NCI-H2029 treated with DMSO at 0.1 percent for 48 hours (cell line): ENCODE results near the gene LVRN.
"Not testable (repeated sequence)": the region's sequence is repeated elsewhere in the genome, so short reads cannot be mapped to it uniquely, and the experiment has no call there.

Experiments used
- DNase-seq: peaks from one replicate; lab custom pipeline; 2025; lab: John Stamatoyannopoulos, UW

Gene LVRN

GRCh38 chr5:115962239-115962564 is at the start of gene LVRN:
Gene LVRN, plus strand, starts transcription at chr5:115962475. Its CDS starts 143 bp downstream, at chr5:115962618.
- DNase-seq, result no peak

GRCh38 chr5:115913623-115914400 is 48.5 kb upstream of the LVRN start:
- not testable (repeated sequence) for DNase-seq

GRCh38 chr5:115920171-115920725 is 42.0 kb upstream of the LVRN start:
- DNase-seq, result no peak

- DNase-seq, result not testable (repeated sequence)
Observed at GRCh38 chr5:115928578-115929407, 33.5 kb upstream of the LVRN start.

GRCh38 chr5:115930171-115930570 is 32.1 kb upstream of the LVRN start:
- not testable (repeated sequence) for DNase-seq

GRCh38 chr5:115930630-115931337 is 31.5 kb upstream of the LVRN start:
- no peak for DNase-seq

GRCh38 chr5:115932991-115933390 is 29.3 kb upstream of the LVRN start:
- no peak for DNase-seq

GRCh38 chr5:115934388-115934974 is 27.8 kb upstream of the LVRN start:
- DNase-seq, result no peak

GRCh38 chr5:115936031-115936430 is 26.2 kb upstream of the LVRN start:
- no peak for DNase-seq

GRCh38 chr5:115939059-115939458 is 23.2 kb upstream of the LVRN start:
- no peak for DNase-seq

GRCh38 chr5:115940080-115940810 is 22.0 kb upstream of the LVRN start:
- DNase-seq, result no peak

- DNase-seq, result no peak
Observed at GRCh38 chr5:115941051-115941675, 21.1 kb upstream of the LVRN start.

- no peak for DNase-seq
Observed at GRCh38 chr5:115944501-115944900, 17.8 kb upstream of the LVRN start.

GRCh38 chr5:115946655-115947054 is 15.6 kb upstream of the LVRN start:
- no peak for DNase-seq

- no peak for DNase-seq
Observed at GRCh38 chr5:115947260-115947659, 15.0 kb upstream of the LVRN start.

- DNase-seq, result no peak
Observed at GRCh38 chr5:115948091-115948534, 14.2 kb upstream of the LVRN start.

GRCh38 chr5:115949096-115949495 is 13.2 kb upstream of the LVRN start:
- no peak for DNase-seq

GRCh38 chr5:115952588-115952987 is 9.7 kb upstream of the LVRN start:
- no peak for DNase-seq

- no peak for DNase-seq
Observed at GRCh38 chr5:115954144-115954543, 8.1 kb upstream of the LVRN start.

- no peak for DNase-seq
Observed at GRCh38 chr5:115956957-115957356, 5.3 kb upstream of the LVRN start.
